CD4-positive, CD25-positive, alpha-beta regulatory T cell (primary cell): ENCODE measurements around the gene IQSEC3. TPM values are rescaled to one million over a fixed set of nuclear protein-coding genes. Genes with fewer than 3 reads are reported as not detected.

Experiments
- ATAC-seq, 2 donors: fragments of 150-1000 bp; cut with Tn5 transposase; one replicate each; pipeline ENCODE4 v1.10.0; 2021; ENCODE audit warnings: low read depth in 2 of 2, moderate number of reproducible peaks in 2 of 2, moderate library complexity in 1 of 2
- DNase-seq, 3 donors: peaks; one replicate each; pipeline versions ENCODE4 v3.0.0 to v3.0.0-alpha.2; 2012 to 2022; ENCODE audit warnings: mixed read lengths in 1 of 3
- H3K27ac ChIP-seq: one replicate; pipeline ENCODE4 v1.7.0; 2013; ENCODE audit warnings: mild to moderate bottlenecking, low read length; ENCODE audit not compliant: insufficient read depth, poor library complexity, severe bottlenecking
- H3K27me3 ChIP-seq: one replicate; pipeline ENCODE4 v1.7.0; 2013; ENCODE audit warnings: low read length; ENCODE audit not compliant: control insufficient read depth, insufficient read depth
- H3K36me3 ChIP-seq: one replicate; pipeline ENCODE4 v1.7.0; 2013; ENCODE audit warnings: mild to moderate bottlenecking, low read length, moderate library complexity; ENCODE audit not compliant: control insufficient read depth, insufficient read depth
- H3K4me1 ChIP-seq: 2 replicates; pipeline ENCODE4 v1.7.0; 2013; ENCODE audit warnings: mild to moderate bottlenecking, low read length; ENCODE audit not compliant: insufficient read depth, control insufficient read depth, poor library complexity, severe bottlenecking
- H3K4me3 ChIP-seq: one replicate; pipeline ENCODE4 v1.7.0; 2013; ENCODE audit warnings: low read depth, mild to moderate bottlenecking, low read length, moderate library complexity
- H3K9me3 ChIP-seq, 2 experiments: 1 replicate in 1 of 2; 2 replicates in 1 of 2; pipeline ENCODE4 v1.7.0; 2013; ENCODE audit warnings: low read length in 2 of 2, mild to moderate bottlenecking in 1 of 2, moderate library complexity in 1 of 2; ENCODE audit not compliant: control insufficient read depth in 2 of 2
- H3K27ac Mint-ChIP-seq, 3 donors: one replicate each; pipeline ENCODE4 v1.8.0; 2020 to 2022; ENCODE audit warnings: mild to moderate bottlenecking in 3 of 3, mixed read lengths in 3 of 3, moderate library complexity in 2 of 3
- H3K27me3 Mint-ChIP-seq: one replicate; pipeline ENCODE4 v1.8.0; 2022; ENCODE audit warnings: mild to moderate bottlenecking, mixed read lengths
- H3K36me3 Mint-ChIP-seq: one replicate; pipeline ENCODE4 v1.8.0; 2020; ENCODE audit warnings: mixed read lengths
- H3K4me1 Mint-ChIP-seq, 4 donors: one replicate each; pipeline ENCODE4 v1.8.0; 2020 to 2022; ENCODE audit warnings: mixed read lengths in 4 of 4, mild to moderate bottlenecking in 1 of 4
- H3K4me3 Mint-ChIP-seq, 4 donors: one replicate each; pipeline ENCODE4 v1.8.0; 2020 to 2022; ENCODE audit warnings: mild to moderate bottlenecking in 4 of 4, mixed read lengths in 4 of 4, moderate library complexity in 3 of 4
- H3K9me3 Mint-ChIP-seq, 7 donors: one replicate each; pipeline ENCODE4 v1.8.0; 2020 to 2022; ENCODE audit warnings: mixed read lengths in 7 of 7, mild to moderate bottlenecking in 3 of 7, moderate library complexity in 2 of 7
- polyA plus RNA-seq, 4 donors: library from polyadenylated mRNA; unstranded; fragments of 300-500 nt; fragmentation: Illumina TruSeq; gene quantifications; one replicate each; pipeline ENCODE4 v1.2.3, GENCODE V29; 2021
- total RNA-seq: library from RNA; stranded (reverse); gene quantifications from one replicate; pipeline ENCODE4 v1.2.3, GENCODE V29; 2022

The IQSEC3 gene
- total and polyA plus RNA-seq, 5 donors from 2014 or later = 0.05 to 0.15 TPM; not detected in 3

GRCh38 chr12:139585-139984 lies 73.0 kb downstream of the IQSEC3 start:
- peaks cover 0 to 6% (median 3%) of the 10 kb centered on the region in 4 donors for H3K4me1 Mint-ChIP-seq
- H3K4me3 ChIP-seq = no peak overlapping the region
- DNase-seq (no peak), ATAC-seq (no peak)
- H3K27ac Mint-ChIP-seq = no peak overlapping the region
- no peaks in the 10 kb centered on the region for H3K9me3 ChIP-seq
- peaks cover 0 to 4% (median 0%) of the 10 kb centered on the region in 7 donors for H3K9me3 Mint-ChIP-seq
- no peaks in the 10 kb centered on the region for H3K36me3 Mint-ChIP-seq
- H3K4me3 Mint-ChIP-seq = peak overlapping the region in 1 of 4 donors; percentile 73
- no peaks in the 10 kb centered on the region for H3K36me3 ChIP-seq
- H3K27me3 ChIP-seq = peaks cover 3% of the 10 kb centered on the region
- peaks cover 33% of the 10 kb centered on the region for H3K27me3 Mint-ChIP-seq
- no peak overlapping the region for H3K27ac ChIP-seq
- H3K4me1 ChIP-seq = no peaks in the 10 kb centered on the region

- Histone ChIP-seq H3K9me3 (no peaks in the 10 kb centered on the region), H3K4me3 (no peak overlapping the region), H3K27me3 (peaks cover 3% of the 10 kb centered on the region), H3K27ac (no peak overlapping the region), H3K4me1 (no peaks in the 10 kb centered on the region), H3K36me3 (no peaks in the 10 kb centered on the region)
- Mint-ChIP-seq H3K4me3 (peak overlapping the region in 1 of 4 donors; percentile 12), H3K27me3 (peaks cover 33% of the 10 kb centered on the region), H3K4me1 (peaks cover 0 to 11% (median 5%) of the 10 kb centered on the region in 4 donors), H3K27ac (no peak overlapping the region), H3K9me3 (peaks cover 0 to 4% (median 0%) of the 10 kb centered on the region in 7 donors), H3K36me3 (no peaks in the 10 kb centered on the region)
- ATAC-seq (no peak), DNase-seq (no peak)
Observed at GRCh38 chr12:140162-140561, 73.6 kb downstream of the IQSEC3 start.

GRCh38 chr12:143964-144649 lies 77.5 kb downstream of the IQSEC3 start:
- Histone ChIP-seq H3K27ac (no peak overlapping the region), H3K4me3 (no peak overlapping the region), H3K9me3 (no peaks in the 10 kb centered on the region), H3K4me1 (no peaks in the 10 kb centered on the region), H3K36me3 (no peaks in the 10 kb centered on the region), H3K27me3 (peaks cover 3% of the 10 kb centered on the region)
- ATAC-seq = no peak
- Mint-ChIP-seq H3K9me3 (peaks cover 0 to 2% (median 0%) of the 10 kb centered on the region in 7 donors), H3K36me3 (no peaks in the 10 kb centered on the region), H3K27ac (peak overlapping the region in 2 of 3 donors; percentile 9 to 82), H3K4me1 (peaks cover 0 to 13% (median 6%) of the 10 kb centered on the region in 4 donors), H3K27me3 (peaks cover 26% of the 10 kb centered on the region), H3K4me3 (no peak overlapping the region)
- no peak for DNase-seq

- Mint-ChIP-seq H3K27ac (peak overlapping the region in 2 of 3 donors; percentile 9 to 25), H3K9me3 (peaks cover 0 to 2% (median 0%) of the 10 kb centered on the region in 7 donors), H3K27me3 (peaks cover 19% of the 10 kb centered on the region), H3K4me1 (peaks cover 0 to 13% (median 6%) of the 10 kb centered on the region in 4 donors), H3K4me3 (no peak overlapping the region), H3K36me3 (no peaks in the 10 kb centered on the region)
- Histone ChIP-seq H3K4me1 (no peaks in the 10 kb centered on the region), H3K27ac (no peak overlapping the region), H3K36me3 (no peaks in the 10 kb centered on the region), H3K4me3 (peak overlapping the region; percentile 3), H3K9me3 (no peaks in the 10 kb centered on the region), H3K27me3 (peaks cover 3% of the 10 kb centered on the region)
- ATAC-seq (peak in 1 of 2 donors; percentile 32), DNase-seq (peak in 1 of 3 donors; percentile 49)
Observed at GRCh38 chr12:144650-145284, 78.2 kb downstream of the IQSEC3 start.

GRCh38 chr12:145369-145960 lies 78.9 kb downstream of the IQSEC3 start:
- H3K4me1 Mint-ChIP-seq = peaks cover 0 to 13% (median 6%) of the 10 kb centered on the region in 4 donors
- peaks cover 12% of the 10 kb centered on the region for H3K27me3 Mint-ChIP-seq
- Histone ChIP-seq H3K4me3 (no peak overlapping the region), H3K4me1 (no peaks in the 10 kb centered on the region), H3K9me3 (no peaks in the 10 kb centered on the region), H3K27me3 (no peaks in the 10 kb centered on the region), H3K27ac (no peak overlapping the region), H3K36me3 (no peaks in the 10 kb centered on the region)
- DNase-seq (no peak), ATAC-seq (no peak)
- no peaks in the 10 kb centered on the region for H3K36me3 Mint-ChIP-seq
- peaks cover 0 to 2% (median 0%) of the 10 kb centered on the region in 7 donors for H3K9me3 Mint-ChIP-seq
- peak overlapping the region in 1 of 4 donors; percentile 21 for H3K4me3 Mint-ChIP-seq
- no peak overlapping the region for H3K27ac Mint-ChIP-seq

- no peaks in the 10 kb centered on the region for H3K27me3 ChIP-seq
- no peaks in the 10 kb centered on the region for H3K4me1 ChIP-seq
- H3K9me3 Mint-ChIP-seq = peaks cover 0 to 3% (median 0%) of the 10 kb centered on the region in 7 donors
- H3K4me3 Mint-ChIP-seq = no peak overlapping the region
- peaks cover 3% of the 10 kb centered on the region for H3K27me3 Mint-ChIP-seq
- no peaks in the 10 kb centered on the region for H3K36me3 Mint-ChIP-seq
- DNase-seq = no peak
- no peak overlapping the region for H3K4me3 ChIP-seq
- no peaks in the 10 kb centered on the region for H3K36me3 ChIP-seq
- no peak overlapping the region for H3K27ac ChIP-seq
- H3K9me3 ChIP-seq = no peaks in the 10 kb centered on the region
- H3K27ac Mint-ChIP-seq = no peak overlapping the region
- peaks cover 0 to 13% (median 6%) of the 10 kb centered on the region in 4 donors for H3K4me1 Mint-ChIP-seq
- no peak for ATAC-seq
Observed at GRCh38 chr12:147242-147641, 80.7 kb downstream of the IQSEC3 start.

- H3K9me3 Mint-ChIP-seq = peaks cover 0 to 3% (median 0%) of the 10 kb centered on the region in 7 donors
- H3K27me3 ChIP-seq = no peaks in the 10 kb centered on the region
- no peaks in the 10 kb centered on the region for H3K9me3 ChIP-seq
- no peak overlapping the region for H3K4me3 ChIP-seq
- DNase-seq (no peak), ATAC-seq (no peak)
- no peaks in the 10 kb centered on the region for H3K27me3 Mint-ChIP-seq
- no peaks in the 10 kb centered on the region for H3K36me3 ChIP-seq
- peaks cover 0 to 17% (median 7%) of the 10 kb centered on the region in 4 donors for H3K4me1 Mint-ChIP-seq
- H3K4me1 ChIP-seq = no peaks in the 10 kb centered on the region
- no peak overlapping the region for H3K27ac Mint-ChIP-seq
- no peaks in the 10 kb centered on the region for H3K36me3 Mint-ChIP-seq
- H3K27ac ChIP-seq = no peak overlapping the region
- H3K4me3 Mint-ChIP-seq = no peak overlapping the region
Observed at GRCh38 chr12:148676-149416, 82.3 kb downstream of the IQSEC3 start.
